ENCODE results near the gene PTPRK.

PTPRK gene

GRCh38 chr6:128520436-128521281 lies at the start of gene PTPRK:
Gene PTPRK (minus strand): TSS chr6:128520599. CDS start chr6:128520358, 241 bp downstream.
- Histone ChIP-seq H3K27me3 (ENCODE audit: control insufficient read depth in 1 of 2, insufficient read depth in 2 of 2, low read length in 2 of 2) (no peaks in the 10 kb centered on the region), H3K36me3 (ENCODE audit: insufficient read depth, low read length) (no peaks in the 10 kb centered on the region), H3K9ac (ENCODE audit: low read length) (peak within 1 kb of the TSS; percentile 76), H3K4me1 (ENCODE audit: insufficient read depth, low read length) (peaks cover 30% of the 10 kb centered on the region), H3K9me3 (ENCODE audit: low read length) (no peaks in the 10 kb centered on the region), H3K4me3 (ENCODE audit: low read depth in 1 of 2, low read length in 2 of 2) (peak within 1 kb of the TSS; percentile 82 to 89), H3K27ac (ENCODE audit: low read depth, low read length) (peak within 1 kb of the TSS; percentile 93)

DNA sequence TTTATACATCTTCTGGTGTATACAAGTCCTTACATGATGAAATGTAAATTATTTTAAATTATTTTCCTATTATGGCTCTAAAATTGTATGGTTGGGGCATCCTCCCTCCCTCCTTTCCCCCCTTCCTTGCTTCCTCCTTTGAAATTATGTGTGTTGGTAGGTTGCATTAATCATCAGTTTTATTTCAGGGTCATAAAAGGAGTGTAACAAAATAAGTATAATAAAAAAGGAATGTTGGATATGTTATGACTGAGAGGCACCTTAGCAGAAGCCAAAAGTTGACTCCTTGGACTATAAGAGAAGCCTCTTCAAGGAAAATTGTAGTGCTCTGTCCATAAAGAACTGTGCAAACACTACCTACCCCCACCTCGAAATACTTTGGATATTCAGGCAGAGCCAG lies 46.6 kb upstream of the PTPRK start:
- Histone ChIP-seq H3K27ac (ENCODE audit: low read depth, low read length) (no peak overlapping the region), H3K27me3 (ENCODE audit: control insufficient read depth in 1 of 2, insufficient read depth in 2 of 2, low read length in 2 of 2) (no peaks in the 10 kb centered on the region), H3K9ac (ENCODE audit: low read length) (no peak overlapping the region), H3K9me3 (ENCODE audit: low read length) (no peaks in the 10 kb centered on the region), H3K4me3 (ENCODE audit: low read depth in 1 of 2, low read length in 2 of 2) (no peak overlapping the region), H3K4me1 (ENCODE audit: insufficient read depth, low read length) (peaks cover 10% of the 10 kb centered on the region), H3K36me3 (ENCODE audit: insufficient read depth, low read length) (no peaks in the 10 kb centered on the region)

DNA sequence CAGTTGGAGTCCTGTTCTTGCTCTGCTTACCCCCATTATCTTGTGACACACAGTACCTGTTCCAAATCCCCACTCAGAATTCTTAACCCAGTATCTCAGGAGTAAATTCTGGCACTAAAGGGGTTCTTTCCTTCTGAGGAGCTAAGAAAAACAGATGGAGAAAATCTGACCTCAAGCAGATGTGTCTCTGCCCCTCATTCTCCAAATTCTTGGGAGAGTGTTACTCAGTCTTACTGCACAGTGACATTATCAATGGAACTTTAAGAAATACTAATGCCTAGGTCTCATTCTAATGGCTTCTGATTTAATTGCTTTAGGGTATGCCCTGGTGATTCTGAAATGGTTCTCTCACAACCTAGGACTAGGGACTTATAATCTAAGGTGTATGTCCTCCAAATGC lies 40.6 kb upstream of the PTPRK start:
- Histone ChIP-seq H3K27ac (ENCODE audit: low read depth, low read length) (no peak overlapping the region), H3K4me1 (ENCODE audit: insufficient read depth, low read length) (no peaks in the 10 kb centered on the region), H3K9me3 (ENCODE audit: low read length) (no peaks in the 10 kb centered on the region), H3K4me3 (ENCODE audit: low read depth in 1 of 2, low read length in 2 of 2) (no peak overlapping the region), H3K27me3 (ENCODE audit: control insufficient read depth in 1 of 2, insufficient read depth in 2 of 2, low read length in 2 of 2) (no peaks in the 10 kb centered on the region), H3K36me3 (ENCODE audit: insufficient read depth, low read length) (no peaks in the 10 kb centered on the region), H3K9ac (ENCODE audit: low read length) (no peak overlapping the region)

- Histone ChIP-seq H3K36me3 (ENCODE audit: insufficient read depth, low read length) (no peaks in the 10 kb centered on the region), H3K4me3 (ENCODE audit: low read depth in 1 of 2, low read length in 2 of 2) (no peak overlapping the region), H3K4me1 (ENCODE audit: insufficient read depth, low read length) (no peaks in the 10 kb centered on the region), H3K9ac (ENCODE audit: low read length) (no peak overlapping the region), H3K27ac (ENCODE audit: low read depth, low read length) (no peak overlapping the region), H3K9me3 (ENCODE audit: low read length) (no peaks in the 10 kb centered on the region), H3K27me3 (ENCODE audit: control insufficient read depth in 1 of 2, insufficient read depth in 2 of 2, low read length in 2 of 2) (no peaks in the 10 kb centered on the region)
Measured at GRCh38 chr6:128558924-128559323, 38.5 kb upstream of the PTPRK start.

- H3K4me1 ChIP-seq (ENCODE audit: insufficient read depth, low read length), result no peaks in the 10 kb centered on the region
Measured at GRCh38 chr6:128558021-128558420, 37.6 kb upstream of the PTPRK start.

GRCh38 chr6:128557081-128557480 lies 36.7 kb upstream of the PTPRK start:
- no peaks in the 10 kb centered on the region for H3K27me3 ChIP-seq (ENCODE audit: control insufficient read depth in 1 of 2, insufficient read depth in 2 of 2, low read length in 2 of 2)
- H3K9ac ChIP-seq (ENCODE audit: low read length), result no peak overlapping the region
- no peaks in the 10 kb centered on the region for H3K36me3 ChIP-seq (ENCODE audit: insufficient read depth, low read length)
- no peaks in the 10 kb centered on the region for H3K9me3 ChIP-seq (ENCODE audit: low read length)
- H3K4me1 ChIP-seq (ENCODE audit: insufficient read depth, low read length), result no peaks in the 10 kb centered on the region
- no peak overlapping the region for H3K27ac ChIP-seq (ENCODE audit: low read depth, low read length)
- H3K4me3 ChIP-seq (ENCODE audit: low read depth in 1 of 2, low read length in 2 of 2), result no peak overlapping the region

More at GRCh38 chr6:128558021-128558420, 37.6 kb upstream of the PTPRK start:
- Histone ChIP-seq H3K27me3 (ENCODE audit: control insufficient read depth in 1 of 2, insufficient read depth in 2 of 2, low read length in 2 of 2) (no peaks in the 10 kb centered on the region), H3K9ac (ENCODE audit: low read length) (no peak overlapping the region), H3K27ac (ENCODE audit: low read depth, low read length) (no peak overlapping the region), H3K36me3 (ENCODE audit: insufficient read depth, low read length) (no peaks in the 10 kb centered on the region), H3K4me3 (ENCODE audit: low read depth in 1 of 2, low read length in 2 of 2) (no peak overlapping the region), H3K9me3 (ENCODE audit: low read length) (no peaks in the 10 kb centered on the region)

GRCh38 chr6:128554302-128554701 lies 33.9 kb upstream of the PTPRK start:
- no peak overlapping the region for H3K9ac ChIP-seq (ENCODE audit: low read length)
- H3K27ac ChIP-seq (ENCODE audit: low read depth, low read length), result no peak overlapping the region
- no peaks in the 10 kb centered on the region for H3K27me3 ChIP-seq (ENCODE audit: control insufficient read depth in 1 of 2, insufficient read depth in 2 of 2, low read length in 2 of 2)
- no peaks in the 10 kb centered on the region for H3K9me3 ChIP-seq (ENCODE audit: low read length)
- H3K4me3 ChIP-seq (ENCODE audit: low read depth in 1 of 2, low read length in 2 of 2), result no peak overlapping the region
- H3K4me1 ChIP-seq (ENCODE audit: insufficient read depth, low read length), result no peaks in the 10 kb centered on the region
- no peaks in the 10 kb centered on the region for H3K36me3 ChIP-seq (ENCODE audit: insufficient read depth, low read length)

DNA sequence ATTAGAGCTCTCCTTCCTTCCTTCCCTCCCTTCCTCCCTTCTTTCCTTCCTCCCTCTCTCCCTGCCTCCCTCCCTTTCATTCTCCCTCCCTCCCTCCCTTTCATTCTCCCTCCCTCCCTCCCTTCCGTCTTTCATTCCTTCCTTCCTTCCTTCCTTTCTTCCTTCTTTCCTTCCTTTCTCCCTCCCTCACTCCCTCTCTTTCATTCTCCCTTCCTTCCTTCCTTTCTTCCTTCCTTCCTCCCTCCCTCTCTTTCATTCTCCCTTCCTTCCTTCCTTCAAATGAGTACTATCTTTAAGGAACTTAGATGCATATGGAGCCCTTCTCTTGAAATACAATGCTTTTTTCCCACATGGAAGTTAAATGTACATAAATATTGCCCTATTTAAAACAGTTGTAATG lies 20.9 kb upstream of the PTPRK start:
- Histone ChIP-seq H3K4me3 (ENCODE audit: low read depth in 1 of 2, low read length in 2 of 2) (no peak overlapping the region), H3K27me3 (ENCODE audit: control insufficient read depth in 1 of 2, insufficient read depth in 2 of 2, low read length in 2 of 2) (no peaks in the 10 kb centered on the region), H3K9ac (ENCODE audit: low read length) (no peak overlapping the region), H3K36me3 (ENCODE audit: insufficient read depth, low read length) (no peaks in the 10 kb centered on the region), H3K9me3 (ENCODE audit: low read length) (no peaks in the 10 kb centered on the region), H3K27ac (ENCODE audit: low read depth, low read length) (no peak overlapping the region), H3K4me1 (ENCODE audit: insufficient read depth, low read length) (no peaks in the 10 kb centered on the region)

DNA sequence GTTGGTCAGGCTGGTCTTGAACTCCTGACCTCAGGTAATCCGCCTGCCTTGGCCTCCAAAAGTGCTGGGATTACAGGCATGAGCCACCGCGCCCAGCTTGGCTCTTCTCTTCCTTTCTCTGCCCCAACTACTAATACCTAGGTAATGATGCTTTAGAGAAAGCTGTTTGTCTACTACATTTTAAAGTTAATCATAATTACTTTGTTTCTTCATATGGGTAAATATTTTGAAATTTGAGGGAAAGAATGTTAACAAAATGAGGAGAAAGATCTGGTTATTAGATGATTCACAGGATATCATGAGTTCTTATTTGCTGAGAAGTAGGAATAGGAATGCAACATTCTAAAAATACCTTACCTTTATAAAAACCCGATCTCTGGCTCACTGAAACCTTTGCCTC lies 18.4 kb upstream of the PTPRK start:
- no peaks in the 10 kb centered on the region for H3K9me3 ChIP-seq (ENCODE audit: low read length)
- H3K9ac ChIP-seq (ENCODE audit: low read length), result no peak overlapping the region
- H3K4me1 ChIP-seq (ENCODE audit: insufficient read depth, low read length), result no peaks in the 10 kb centered on the region
- no peaks in the 10 kb centered on the region for H3K36me3 ChIP-seq (ENCODE audit: insufficient read depth, low read length)
- H3K4me3 ChIP-seq (ENCODE audit: low read depth in 1 of 2, low read length in 2 of 2), result no peak overlapping the region
- H3K27me3 ChIP-seq (ENCODE audit: control insufficient read depth in 1 of 2, insufficient read depth in 2 of 2, low read length in 2 of 2), result no peaks in the 10 kb centered on the region
- H3K27ac ChIP-seq (ENCODE audit: low read depth, low read length), result no peak overlapping the region

DNA sequence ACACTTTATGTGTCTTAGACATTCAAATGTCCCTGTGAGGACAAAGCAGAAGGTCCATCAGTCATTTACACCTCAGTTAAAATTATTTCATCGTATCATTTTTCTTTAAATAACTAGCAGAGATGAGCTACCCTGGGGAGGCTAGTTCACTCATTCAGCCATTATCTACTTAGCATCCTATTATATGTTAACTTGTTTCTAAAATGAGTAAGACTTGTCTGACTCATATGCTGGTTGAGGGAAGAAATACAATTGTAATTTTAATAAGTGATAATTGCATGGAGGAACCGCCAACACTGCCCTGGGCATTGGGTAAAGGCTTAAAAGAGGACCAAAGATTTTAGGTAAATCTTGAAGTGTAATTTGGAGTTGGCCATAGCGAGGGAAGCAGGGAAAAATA lies 12.4 kb upstream of the PTPRK start:
- H3K4me3 ChIP-seq (ENCODE audit: low read depth in 1 of 2, low read length in 2 of 2), result no peak overlapping the region
- H3K9me3 ChIP-seq (ENCODE audit: low read length), result no peaks in the 10 kb centered on the region
- H3K27ac ChIP-seq (ENCODE audit: low read depth, low read length), result no peak overlapping the region
- H3K27me3 ChIP-seq (ENCODE audit: control insufficient read depth in 1 of 2, insufficient read depth in 2 of 2, low read length in 2 of 2), result no peaks in the 10 kb centered on the region
- no peaks in the 10 kb centered on the region for H3K4me1 ChIP-seq (ENCODE audit: insufficient read depth, low read length)
- no peaks in the 10 kb centered on the region for H3K36me3 ChIP-seq (ENCODE audit: insufficient read depth, low read length)
- H3K9ac ChIP-seq (ENCODE audit: low read length), result no peak overlapping the region

GRCh38 chr6:128532136-128532535 lies 11.7 kb upstream of the PTPRK start:
- Histone ChIP-seq H3K4me1 (ENCODE audit: insufficient read depth, low read length) (no peaks in the 10 kb centered on the region), H3K27ac (ENCODE audit: low read depth, low read length) (no peak overlapping the region)

GRCh38 chr6:128531696-128532095 lies 11.3 kb upstream of the PTPRK start:
- H3K27me3 ChIP-seq (ENCODE audit: control insufficient read depth in 1 of 2, insufficient read depth in 2 of 2, low read length in 2 of 2), result no peaks in the 10 kb centered on the region
- H3K36me3 ChIP-seq (ENCODE audit: insufficient read depth, low read length), result no peaks in the 10 kb centered on the region

More at GRCh38 chr6:128532136-128532535, 11.7 kb upstream of the PTPRK start:
- Histone ChIP-seq H3K9me3 (ENCODE audit: low read length) (no peaks in the 10 kb centered on the region), H3K36me3 (ENCODE audit: insufficient read depth, low read length) (no peaks in the 10 kb centered on the region), H3K27me3 (ENCODE audit: control insufficient read depth in 1 of 2, insufficient read depth in 2 of 2, low read length in 2 of 2) (no peaks in the 10 kb centered on the region), H3K9ac (ENCODE audit: low read length) (no peak overlapping the region), H3K4me3 (ENCODE audit: low read depth in 1 of 2, low read length in 2 of 2) (no peak overlapping the region)

More at GRCh38 chr6:128531696-128532095, 11.3 kb upstream of the PTPRK start:
- H3K4me3 ChIP-seq (ENCODE audit: low read depth in 1 of 2, low read length in 2 of 2), result no peak overlapping the region
- H3K4me1 ChIP-seq (ENCODE audit: insufficient read depth, low read length), result no peaks in the 10 kb centered on the region
- H3K27ac ChIP-seq (ENCODE audit: low read depth, low read length), result no peak overlapping the region
- H3K9me3 ChIP-seq (ENCODE audit: low read length), result no peaks in the 10 kb centered on the region
- no peak overlapping the region for H3K9ac ChIP-seq (ENCODE audit: low read length)
